HG03442 (cell line): Measurements from ENCODE around the gene FAIM2.
"Not testable (repeated sequence)": the region's sequence is repeated elsewhere in the genome, so short reads cannot be mapped to it uniquely, and the experiment has no call there.

Experiments
- ATAC-seq: cut with Tn5 transposase; IDR thresholded peaks from one replicate; pipeline ENCODE4 v1.9.1; 2021; ENCODE audit warnings: mild to moderate bottlenecking, moderate library complexity; ENCODE audit not compliant: unreplicated experiment

FAIM2 gene

GRCh38 chr12:49866859-49867569 is 36.7 kb downstream of the FAIM2 start:
- no peak for ATAC-seq

GRCh38 chr12:49865782-49866135 is 37.9 kb downstream of the FAIM2 start:
- ATAC-seq, result no peak

- no peak for ATAC-seq
Observed at GRCh38 chr12:49865109-49865781, 38.5 kb downstream of the FAIM2 start.

- no peak for ATAC-seq
Observed at GRCh38 chr12:49864798-49865090, 39.0 kb downstream of the FAIM2 start.

GRCh38 chr12:49863946-49864797 is 39.5 kb downstream of the FAIM2 start:
- ATAC-seq, result no peak

GRCh38 chr12:49860921-49861320 is 42.8 kb downstream of the FAIM2 start:
- not testable (repeated sequence) for ATAC-seq

GRCh38 chr12:49855890-49856289 is 47.8 kb downstream of the FAIM2 start:
- ATAC-seq, result not testable (repeated sequence)

- ATAC-seq, result no peak
Observed at GRCh38 chr12:49854976-49855375, 48.7 kb downstream of the FAIM2 start.

GRCh38 chr12:49853671-49854070 is 50.0 kb downstream of the FAIM2 start:
- ATAC-seq, result no peak

GRCh38 chr12:49847161-49847560 is 56.5 kb downstream of the FAIM2 start:
- no peak for ATAC-seq

- ATAC-seq, result no peak
Observed at GRCh38 chr12:49846032-49846431, 57.7 kb downstream of the FAIM2 start.

GRCh38 chr12:49843876-49844437 is 59.7 kb downstream of the FAIM2 start:
- ATAC-seq, result no peak

- no peak for ATAC-seq
Observed at GRCh38 chr12:49843411-49843810, 60.3 kb downstream of the FAIM2 start.

- ATAC-seq, result peak; percentile 83
Observed at GRCh38 chr12:49842519-49843352, 61.0 kb downstream of the FAIM2 start, which contains the start of gene BCDIN3D. BCDIN3D (minus strand) TSS chr12:49843106; CDS start chr12:49843087, 19 bp downstream.

GRCh38 chr12:49838973-49839633 is 64.6 kb downstream of the FAIM2 start:
- no peak for ATAC-seq

GRCh38 chr12:49832836-49833421 is 70.8 kb downstream of the FAIM2 start:
- no peak for ATAC-seq

GRCh38 chr12:49831717-49832116 is 72.0 kb downstream of the FAIM2 start:
- ATAC-seq, result no peak

- ATAC-seq, result peak; percentile 82
Observed at GRCh38 chr12:49828133-49829091, 75.3 kb downstream of the FAIM2 start, which contains the start of gene NCKAP5L. NCKAP5L (minus strand) TSS chr12:49828413; CDS start chr12:49804044, 24,369 bp downstream.
